SU-DHL-6 (cell line): ENCODE data around the gene SIX5.

Experiments used
- CTCF ChIP-seq: fragments of 200-600 bp; sonication (generic); IDR thresholded peaks from one replicate; pipeline ENCODE4 v1.5.1; 2017; ENCODE audit warnings: antibody characterized with exemption, mild to moderate bottlenecking, low read length, moderate library complexity; ENCODE audit not compliant: insufficient read depth, poor library complexity, severe bottlenecking
- EZH2phosphoT487 ChIP-seq: fragments of 200-600 bp; sonication (generic), shearing (Covaris generic); conservative IDR thresholded peaks from 2 replicates; pipeline ENCODE4 v1.6.1; 2018; ENCODE audit warnings: mild to moderate bottlenecking, antibody characterized with exemption, low read length, moderate library complexity, mixed read lengths

GRCh38 chr19:45770192-45771101 is 1.4 kb upstream of the SIX5 start:
- TF ChIP-seq CTCF, result peak; percentile 96
- TF ChIP-seq EZH2phosphoT487, result no peak
